NT2/D1 (cell line): ENCODE measurements around the gene TARS3.

ENCODE experiments used
- SUZ12 ChIP-seq: IDR thresholded peaks from 2 replicates; pipeline ENCODE4 v1.6.1; 2011; ENCODE audit not compliant: insufficient read length, insufficient read depth; ENCODE audit errors: extremely low read depth
- YY1 ChIP-seq: IDR thresholded peaks from 2 replicates; pipeline ENCODE4 v1.6.1; 2011; ENCODE audit not compliant: insufficient read length, insufficient read depth

DNA sequence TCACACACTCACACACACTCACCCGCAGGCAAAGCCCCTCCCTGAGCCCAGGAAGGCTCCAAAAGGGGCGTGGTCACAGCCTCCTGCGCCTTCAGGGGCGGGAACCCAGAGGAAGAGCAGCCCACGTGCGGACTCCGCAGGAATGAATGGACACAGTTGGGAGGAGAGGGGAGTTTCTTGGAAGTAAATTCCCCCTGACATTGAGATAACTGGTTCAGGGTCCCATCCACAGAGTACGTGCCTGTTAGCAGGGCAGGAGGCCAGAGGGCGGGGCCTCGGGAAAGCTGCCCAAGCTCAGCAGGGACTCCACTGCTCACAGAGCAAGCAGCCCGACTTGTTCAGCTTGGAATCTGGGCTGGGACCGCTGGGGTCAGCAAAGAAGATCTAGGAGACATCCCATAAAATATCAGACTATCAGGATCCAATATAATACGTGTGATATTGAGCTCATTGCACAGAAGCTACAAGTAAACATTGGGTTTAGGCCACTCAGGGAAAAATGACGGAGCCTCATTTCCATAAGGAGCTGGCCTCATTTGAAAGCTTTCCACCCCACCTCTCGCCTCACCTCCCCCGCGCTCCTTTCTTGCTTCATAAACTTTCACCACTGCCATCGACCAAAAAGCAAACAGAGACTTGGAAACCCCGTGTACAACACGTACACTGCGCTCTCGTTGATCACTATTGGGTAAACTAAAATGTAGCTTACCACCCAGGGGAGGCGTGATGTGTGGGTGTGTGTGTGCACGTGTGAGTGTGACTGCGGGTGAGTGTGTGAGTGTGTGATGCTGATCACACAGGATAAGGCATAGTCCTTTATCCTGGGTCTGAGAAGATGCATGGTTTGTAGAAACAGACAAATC is 108.1 kb downstream of the TARS3 start:
- TF ChIP-seq YY1, result no peak
- no peak for TF ChIP-seq SUZ12
